Glutamatergic neuron (in vitro differentiated cells): ENCODE measurements around the gene COL8A1. TPM values are rescaled to one million over a fixed set of nuclear protein-coding genes. Genes with fewer than 3 reads are reported as not detected.

Source experiments
- DNase-seq: peaks from one replicate; pipeline ENCODE4 v3.0.0; 2022
- H3K27ac Mint-ChIP-seq: one replicate; pipeline ENCODE4 v1.8.0; 2020; ENCODE audit warnings: mild to moderate bottlenecking, mixed read lengths, inconsistent platforms; ENCODE audit not compliant: unreplicated experiment
- H3K27me3 Mint-ChIP-seq: one replicate; pipeline ENCODE4 v1.8.0; 2020; ENCODE audit warnings: mild to moderate bottlenecking, moderate library complexity, mixed read lengths, inconsistent platforms; ENCODE audit not compliant: unreplicated experiment
- H3K36me3 Mint-ChIP-seq: one replicate; pipeline ENCODE4 v1.8.0; 2020; ENCODE audit warnings: mild to moderate bottlenecking, mixed read lengths, inconsistent platforms; ENCODE audit not compliant: unreplicated experiment
- H3K4me1 Mint-ChIP-seq: one replicate; pipeline ENCODE4 v1.8.0; 2020; ENCODE audit warnings: mild to moderate bottlenecking, low read depth, mixed read lengths, inconsistent platforms; ENCODE audit not compliant: unreplicated experiment
- H3K4me3 Mint-ChIP-seq: one replicate; pipeline ENCODE4 v1.8.0; 2020; ENCODE audit warnings: mild to moderate bottlenecking, mixed read lengths, inconsistent platforms; ENCODE audit not compliant: unreplicated experiment
- H3K9me3 Mint-ChIP-seq: one replicate; pipeline ENCODE4 v1.8.0; 2020; ENCODE audit warnings: mild to moderate bottlenecking, moderate library complexity, mixed read lengths, inconsistent platforms; ENCODE audit not compliant: unreplicated experiment
- total RNA-seq: library from RNA; stranded (reverse); fragmentation: NEBNext Ultra II Directional; extraction: Animal tissue kit (Norgen Biotek cat#: 25700); gene quantifications from one replicate; pipeline ENCODE4 v1.2.1, GENCODE V29; 2021; ENCODE audit not compliant: unreplicated experiment
- TF ChIP-seq, protein P1 (sequence below): fragments of 200-600 bp; sonication (generic); IDR thresholded peaks from one replicate; pipeline ENCODE4 v1.5.0; 2021; ENCODE audit not compliant: partially characterized antibody, unreplicated experiment

COL8A1 gene
- total RNA-seq, 1 donor from 2014 or later: 0.25 TPM

DNA sequence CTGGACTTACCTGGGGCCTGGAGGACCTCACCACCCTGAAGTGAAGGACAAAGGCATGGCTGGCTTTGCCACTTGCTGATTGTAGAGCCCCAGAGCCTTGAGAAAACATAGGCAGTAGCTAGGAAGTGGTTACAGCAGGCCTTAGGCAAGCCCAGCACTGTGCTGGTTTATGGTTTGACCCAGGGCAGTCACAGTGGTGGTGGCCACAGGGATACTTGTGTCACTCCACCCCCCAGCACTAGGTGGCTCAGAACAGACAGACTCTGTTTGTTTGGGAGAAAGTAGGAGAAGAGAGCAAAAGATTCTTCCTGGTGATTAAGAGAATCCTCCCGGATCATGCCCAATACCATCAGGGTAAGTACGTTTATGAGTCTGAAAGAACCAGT, 13.2 kb upstream of the COL8A1 start:
- no peaks in the 10 kb centered on the region for H3K4me1 Mint-ChIP-seq
- no peak for DNase-seq
- no peaks in the 10 kb centered on the region for H3K36me3 Mint-ChIP-seq
- no peak overlapping the region for H3K27ac Mint-ChIP-seq
- H3K27me3 Mint-ChIP-seq: no peaks in the 10 kb centered on the region
- H3K9me3 Mint-ChIP-seq: no peaks in the 10 kb centered on the region
- TF ChIP-seq, protein P1, sequence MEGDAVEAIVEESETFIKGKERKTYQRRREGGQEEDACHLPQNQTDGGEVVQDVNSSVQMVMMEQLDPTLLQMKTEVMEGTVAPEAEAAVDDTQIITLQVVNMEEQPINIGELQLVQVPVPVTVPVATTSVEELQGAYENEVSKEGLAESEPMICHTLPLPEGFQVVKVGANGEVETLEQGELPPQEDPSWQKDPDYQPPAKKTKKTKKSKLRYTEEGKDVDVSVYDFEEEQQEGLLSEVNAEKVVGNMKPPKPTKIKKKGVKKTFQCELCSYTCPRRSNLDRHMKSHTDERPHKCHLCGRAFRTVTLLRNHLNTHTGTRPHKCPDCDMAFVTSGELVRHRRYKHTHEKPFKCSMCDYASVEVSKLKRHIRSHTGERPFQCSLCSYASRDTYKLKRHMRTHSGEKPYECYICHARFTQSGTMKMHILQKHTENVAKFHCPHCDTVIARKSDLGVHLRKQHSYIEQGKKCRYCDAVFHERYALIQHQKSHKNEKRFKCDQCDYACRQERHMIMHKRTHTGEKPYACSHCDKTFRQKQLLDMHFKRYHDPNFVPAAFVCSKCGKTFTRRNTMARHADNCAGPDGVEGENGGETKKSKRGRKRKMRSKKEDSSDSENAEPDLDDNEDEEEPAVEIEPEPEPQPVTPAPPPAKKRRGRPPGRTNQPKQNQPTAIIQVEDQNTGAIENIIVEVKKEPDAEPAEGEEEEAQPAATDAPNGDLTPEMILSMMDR: no peak
- no peak overlapping the region for H3K4me3 Mint-ChIP-seq

- Mint-ChIP-seq H3K27ac (no peak overlapping the region), H3K4me3 (no peak overlapping the region), H3K4me1 (no peaks in the 10 kb centered on the region), H3K27me3 (no peaks in the 10 kb centered on the region), H3K36me3 (no peaks in the 10 kb centered on the region), H3K9me3 (no peaks in the 10 kb centered on the region)
- DNase-seq: no peak
- TF ChIP-seq, protein P1: no peak
These were observed 12.6 kb upstream of the COL8A1 start for GRCh38 chr3:99625643-99626416.

- Mint-ChIP-seq H3K9me3 (no peaks in the 10 kb centered on the region), H3K36me3 (no peaks in the 10 kb centered on the region), H3K4me3 (no peak overlapping the region), H3K27me3 (no peaks in the 10 kb centered on the region), H3K4me1 (no peaks in the 10 kb centered on the region), H3K27ac (no peak overlapping the region)
- DNase-seq: no peak
- TF ChIP-seq, protein P1: no peak
These were observed 12.0 kb upstream of the COL8A1 start for GRCh38 chr3:99626417-99626788.

GRCh38 chr3:99627062-99627826, 11.2 kb upstream of the COL8A1 start:
- Mint-ChIP-seq H3K27ac (no peak overlapping the region), H3K4me1 (no peaks in the 10 kb centered on the region), H3K9me3 (no peaks in the 10 kb centered on the region), H3K36me3 (no peaks in the 10 kb centered on the region), H3K4me3 (no peak overlapping the region), H3K27me3 (no peaks in the 10 kb centered on the region)
- TF ChIP-seq, protein P1: peak; percentile 17
- DNase-seq: no peak

DNA sequence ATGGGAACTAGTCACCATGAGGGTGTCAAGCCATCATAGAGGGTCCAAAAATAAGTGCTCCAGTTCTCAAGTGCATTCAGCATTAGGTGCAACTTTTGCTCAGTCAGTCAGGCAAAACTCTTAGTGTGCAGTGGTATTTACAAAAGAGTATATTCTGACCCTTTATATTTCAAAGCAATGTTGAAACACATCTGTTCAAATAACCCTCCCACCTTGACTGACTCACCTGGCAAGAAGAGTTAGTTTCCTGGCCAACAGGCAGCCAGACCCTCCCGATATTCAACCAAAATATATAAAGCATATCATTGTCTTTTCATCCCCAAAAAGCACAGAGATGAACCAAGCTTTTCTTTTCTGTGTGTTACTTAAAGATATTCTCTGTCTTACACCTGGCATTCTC, 7.6 kb upstream of the COL8A1 start:
- H3K4me1 Mint-ChIP-seq: no peaks in the 10 kb centered on the region
- no peaks in the 10 kb centered on the region for H3K36me3 Mint-ChIP-seq
- no peak overlapping the region for H3K27ac Mint-ChIP-seq
- no peak overlapping the region for H3K4me3 Mint-ChIP-seq
- H3K9me3 Mint-ChIP-seq: no peaks in the 10 kb centered on the region
- no peaks in the 10 kb centered on the region for H3K27me3 Mint-ChIP-seq
- no peak for DNase-seq
- TF ChIP-seq, protein P1: no peak
